HepG2 (cell line): ENCODE data around the gene CDH1. TPM values are rescaled to one million over a fixed set of nuclear protein-coding genes. Genes with fewer than 3 reads are reported as not detected.

ENCODE experiments used
- ARID5B ChIP-seq: IDR thresholded peaks from 2 replicates; pipeline ENCODE4 v1.4.0; 2020; ENCODE audit warnings: mild to moderate bottlenecking, missing genetic modification reagents
- CTCF ChIP-seq: sonication (generic); formaldehyde crosslinking; IDR thresholded peaks from 2 replicates; pipeline ENCODE4 v1.5.0; 2020; ENCODE audit warnings: mild to moderate bottlenecking, missing genetic modification reagents, moderate library complexity
- GATAD2A ChIP-seq: IDR thresholded peaks from 2 replicates; pipeline ENCODE4 v1.6.1; 2016
- HOXD1 ChIP-seq: sonication (generic); formaldehyde crosslinking; IDR thresholded peaks from 2 replicates; pipeline ENCODE4 v1.5.0; 2020; ENCODE audit warnings: missing genetic modification reagents
- KDM1A ChIP-seq: IDR thresholded peaks from 2 replicates; pipeline ENCODE4 v1.6.1; 2016; ENCODE audit warnings: missing compliant biosample characterization
- MYPOP ChIP-seq: sonication (generic); formaldehyde crosslinking; IDR thresholded peaks from 2 replicates; pipeline ENCODE4 v1.8.1; 2023; ENCODE audit warnings: mild to moderate bottlenecking, moderate library complexity, missing genetic modification reagents
- SP1 ChIP-seq, 2 experiments: fragments of 450-650 bp in 1 of 2; sonication (generic) in 1 of 2; formaldehyde crosslinking in 1 of 2; IDR thresholded peaks; 2 replicates each; pipeline versions ENCODE4 v1.4.0 to v1.6.1; 2016 to 2020; ENCODE audit warnings: missing genetic modification reagents in 1 of 2
- SP4 ChIP-seq: sonication (generic); formaldehyde crosslinking; IDR thresholded peaks from 2 replicates; pipeline ENCODE4 v1.8.1; 2023; ENCODE audit warnings: mild to moderate bottlenecking, missing genetic modification reagents
- THAP7 ChIP-seq: sonication (generic); formaldehyde crosslinking; IDR thresholded peaks from 2 replicates; pipeline ENCODE4 v1.8.1; 2023; ENCODE audit warnings: mild to moderate bottlenecking, missing genetic modification reagents
- THAP8 ChIP-seq: sonication (generic); formaldehyde crosslinking; IDR thresholded peaks from 2 replicates; pipeline ENCODE4 v1.5.1; 2020; ENCODE audit warnings: missing genetic modification reagents, mild to moderate bottlenecking, borderline replicate concordance
- ZFY ChIP-seq: sonication (generic); formaldehyde crosslinking; IDR thresholded peaks from 2 replicates; pipeline ENCODE4 v1.4.0; 2020; ENCODE audit warnings: missing genetic modification reagents
- ZNF124 ChIP-seq: sonication (generic); formaldehyde crosslinking; IDR thresholded peaks from 2 replicates; pipeline ENCODE4 v1.4.0; 2020; ENCODE audit warnings: missing genetic modification reagents
- ZNF350 ChIP-seq: sonication (generic); formaldehyde crosslinking; IDR thresholded peaks from 2 replicates; pipeline ENCODE4 v1.4.0; 2020; ENCODE audit warnings: mild to moderate bottlenecking, low read depth, missing genetic modification reagents, borderline replicate concordance
- ZNF703 ChIP-seq: sonication (generic); formaldehyde crosslinking; IDR thresholded peaks from 2 replicates; pipeline ENCODE4 v1.5.1; 2020; ENCODE audit warnings: missing genetic modification reagents, mild to moderate bottlenecking, moderate library complexity, borderline replicate concordance
- polyA plus RNA-seq, 8 experiments: library from polyadenylated mRNA; depleted of rRNA in 3 of 8; stranded (reverse) in 7 of 8; unstranded in 1 of 8; fragments of >200 nt; fragmentation: Illumina TruSeq in 4 of 8; extraction: Trizol in 4 of 8; gene quantifications; 2 replicates each; pipeline versions ENCODE4 v1.2.1 to v1.2.3, GENCODE V29; 2011 to 2016; ENCODE audit warnings: low read depth in 4 of 8, missing spikeins in 1 of 8, mixed read lengths in 1 of 8; ENCODE audit not compliant: insufficient read depth in 1 of 8
- total RNA-seq, 5 experiments: library from RNA; depleted of rRNA; stranded (reverse); fragments of >200 nt; fragmentation: Illumina TruSeq; extraction: Trizol; gene quantifications; 2 replicates each; pipeline ENCODE4 v1.2.3, GENCODE V29; 2016; ENCODE audit warnings: low read depth in 1 of 5
- TF ChIP-seq, protein P1 (sequence below): sonication (generic); formaldehyde crosslinking; IDR thresholded peaks from 2 replicates; pipeline ENCODE4 v1.4.0; 2020; ENCODE audit warnings: missing genetic modification reagents, borderline replicate concordance
- TF ChIP-seq, protein P2 (sequence below): sonication (generic); formaldehyde crosslinking; IDR thresholded peaks from 2 replicates; pipeline ENCODE4 v1.8.0; 2022; ENCODE audit warnings: missing genetic modification reagents, mild to moderate bottlenecking, borderline replicate concordance

Gene CDH1
- total and polyA plus RNA-seq, 2 of the 13 experiments (the other 11 are each of a cell fraction or from before 2014, with no cell fraction given) = 0.95 to 9.8 TPM

DNA sequence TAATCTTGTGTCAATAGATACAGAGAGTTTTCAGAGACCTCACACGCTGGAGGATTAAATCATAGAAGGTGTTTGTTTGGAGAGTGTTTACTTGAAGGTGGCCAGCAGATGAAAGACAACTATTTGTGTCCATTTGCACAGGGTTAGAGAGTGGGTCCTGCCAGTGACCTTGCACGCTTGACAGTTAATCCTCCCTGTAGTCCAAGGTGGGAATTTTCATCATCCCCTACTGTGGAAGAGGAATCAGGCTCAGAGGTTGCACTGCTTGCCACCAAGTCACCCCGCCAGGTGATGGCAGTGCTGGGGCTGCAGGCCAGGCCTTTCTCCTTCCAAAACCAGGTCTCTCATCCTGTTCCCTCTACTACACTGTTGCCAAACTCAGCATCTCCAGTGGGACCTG is 12.3 kb downstream of the CDH1 start (continued):
- TF ChIP-seq ARID5B (CRISPR knock-in tag) (peak; percentile 91), ZNF350 (CRISPR knock-in tag) (no peak; the same call in 1 of the 2 replicates), SP4 (no peak), THAP8 (no peak), ZFY (no peak), SP1 (IDR thresholded peaks at IDR 0.05) (no peak), SP1 (CRISPR knock-in tag; IDR thresholded peaks at IDR 0.05) (no peak), ZNF703 (no peak), KDM1A (peak; percentile 57; the same call in 1 of the 2 replicates), MYPOP (CRISPR knock-in tag) (no peak), THAP7 (no peak), HOXD1 (CRISPR knock-in tag) (no peak), ZNF124 (0 out of 2 replicates have a peak, but pooled peaks have one; percentile 66), CTCF (CRISPR knock-in tag) (peak; percentile 80), GATAD2A (CRISPR knock-in tag) (peak; percentile 90)
- TF ChIP-seq, protein P1, sequence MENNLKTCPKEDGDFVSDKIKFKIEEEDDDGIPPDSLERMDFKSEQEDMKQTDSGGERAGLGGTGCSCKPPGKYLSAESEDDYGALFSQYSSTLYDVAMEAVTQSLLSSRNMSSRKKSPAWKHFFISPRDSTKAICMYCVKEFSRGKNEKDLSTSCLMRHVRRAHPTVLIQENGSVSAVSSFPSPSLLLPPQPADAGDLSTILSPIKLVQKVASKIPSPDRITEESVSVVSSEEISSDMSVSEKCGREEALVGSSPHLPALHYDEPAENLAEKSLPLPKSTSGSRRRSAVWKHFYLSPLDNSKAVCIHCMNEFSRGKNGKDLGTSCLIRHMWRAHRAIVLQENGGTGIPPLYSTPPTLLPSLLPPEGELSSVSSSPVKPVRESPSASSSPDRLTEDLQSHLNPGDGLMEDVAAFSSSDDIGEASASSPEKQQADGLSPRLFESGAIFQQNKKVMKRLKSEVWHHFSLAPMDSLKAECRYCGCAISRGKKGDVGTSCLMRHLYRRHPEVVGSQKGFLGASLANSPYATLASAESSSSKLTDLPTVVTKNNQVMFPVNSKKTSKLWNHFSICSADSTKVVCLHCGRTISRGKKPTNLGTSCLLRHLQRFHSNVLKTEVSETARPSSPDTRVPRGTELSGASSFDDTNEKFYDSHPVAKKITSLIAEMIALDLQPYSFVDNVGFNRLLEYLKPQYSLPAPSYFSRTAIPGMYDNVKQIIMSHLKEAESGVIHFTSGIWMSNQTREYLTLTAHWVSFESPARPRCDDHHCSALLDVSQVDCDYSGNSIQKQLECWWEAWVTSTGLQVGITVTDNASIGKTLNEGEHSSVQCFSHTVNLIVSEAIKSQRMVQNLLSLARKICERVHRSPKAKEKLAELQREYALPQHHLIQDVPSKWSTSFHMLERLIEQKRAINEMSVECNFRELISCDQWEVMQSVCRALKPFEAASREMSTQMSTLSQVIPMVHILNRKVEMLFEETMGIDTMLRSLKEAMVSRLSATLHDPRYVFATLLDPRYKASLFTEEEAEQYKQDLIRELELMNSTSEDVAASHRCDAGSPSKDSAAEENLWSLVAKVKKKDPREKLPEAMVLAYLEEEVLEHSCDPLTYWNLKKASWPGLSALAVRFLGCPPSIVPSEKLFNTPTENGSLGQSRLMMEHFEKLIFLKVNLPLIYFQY (CRISPR knock-in tag) = peak; percentile 65; the same call in 1 of the 2 replicates
- TF ChIP-seq, protein P2, sequence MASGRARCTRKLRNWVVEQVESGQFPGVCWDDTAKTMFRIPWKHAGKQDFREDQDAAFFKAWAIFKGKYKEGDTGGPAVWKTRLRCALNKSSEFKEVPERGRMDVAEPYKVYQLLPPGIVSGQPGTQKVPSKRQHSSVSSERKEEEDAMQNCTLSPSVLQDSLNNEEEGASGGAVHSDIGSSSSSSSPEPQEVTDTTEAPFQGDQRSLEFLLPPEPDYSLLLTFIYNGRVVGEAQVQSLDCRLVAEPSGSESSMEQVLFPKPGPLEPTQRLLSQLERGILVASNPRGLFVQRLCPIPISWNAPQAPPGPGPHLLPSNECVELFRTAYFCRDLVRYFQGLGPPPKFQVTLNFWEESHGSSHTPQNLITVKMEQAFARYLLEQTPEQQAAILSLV (CRISPR knock-in tag) = 0 out of 2 replicates have a peak, but pooled peaks have one; percentile 27
